Pancreas (tissue), 10 donors: ENCODE measurements around the gene LETM1. TPM values are rescaled to one million over a fixed set of nuclear protein-coding genes. Genes with fewer than 3 reads are reported as not detected.
A peak's percentile ranks its signal among the peaks of the same experiment; 100 is the strongest.

Source experiments
- ATAC-seq, 4 donors: fragments of 200-7000 bp; cut with Tn5 transposase; one replicate each; pipeline versions ENCODE4 v1.8.0 to v1.9.1; 2020; ENCODE audit warnings: mild to moderate bottlenecking in 4 of 4, moderate library complexity in 4 of 4
- DNase-seq, 6 donors: peaks; one replicate each; pipeline ENCODE4 v3.0.0-alpha.2; 2020
- FAIRE-seq: peaks from 2 replicates; lab custom pipeline; 2012; peaks lifted over from hg19 to GRCh38; lab: Jason Lieb, UNC
- H3K27ac ChIP-seq, 4 donors: fragments of 200-600 bp; sonication (generic); 1 replicate in 3 of 4; 2 replicates in 1 of 4; pipeline versions ENCODE4 v1.5.0 to v1.8.0; 2020
- H3K27me3 ChIP-seq, 4 donors: fragments of 200-600 bp; one replicate each; pipeline ENCODE4 v1.8.0; 2021
- H3K36me3 ChIP-seq, 3 donors: fragments of 200-600 bp; sonication (generic) in 1 of 3; one replicate each; pipeline versions ENCODE4 v1.5.0 to v1.8.0; 2020 to 2021
- H3K4me1 ChIP-seq, 3 donors: fragments of 200-600 bp; one replicate each; pipeline ENCODE4 v1.8.0; 2021
- H3K4me3 ChIP-seq, 4 donors: fragments of 200-600 bp; sonication (generic) in 2 of 4; one replicate each; pipeline versions ENCODE4 v1.5.0 to v1.8.0; 2020 to 2021
- H3K9me3 ChIP-seq, 4 donors: fragments of 200-600 bp; one replicate each; pipeline ENCODE4 v1.8.0; 2021
- CTCF ChIP-seq, 4 donors: fragments of 200-600 bp; sonication (generic) in 3 of 4; IDR thresholded peaks; one replicate each; pipeline versions ENCODE4 v1.5.0 to v1.8.0; 2021; ENCODE audit warnings: antibody characterized with exemption in 4 of 4
- WGBS, 2 donors: extraction: QIAGEN DNeasy Blood & Tissue Kit; methylation state at CpG; one replicate each; pipeline ENCODE4 v1.1.7; 2013; 5-methylcytosine and 5-hydroxymethylcytosine counted together
- intact Hi-C, 3 donors: fragments of 100-400 bp; cut with DNase I; formaldehyde crosslinking; loops; one replicate each; pipeline versions ENCODE4 v1.11.1 to v1.14.2; 2022
- polyA plus RNA-seq, 2 donors: library from polyadenylated mRNA; stranded (reverse); fragments of 200-250 nt; gene quantifications; one replicate each; pipeline ENCODE4 v1.2.3, GENCODE V29; 2013
- total RNA-seq, 6 donors: library from RNA; stranded (reverse); fragmentation: NEBNext Ultra II Directional in 4 of 6; extraction: Animal tissue kit (Norgen Biotek cat#: 25700) in 4 of 6; gene quantifications; one replicate each; pipeline versions ENCODE4 v1.2.1 to v1.2.4, GENCODE V29; 2021 to 2023
- donor health status: healthy with polysubstance abuse.
- donor health status: DM: no; HTN: no; CAD: no; lungs with moderate emphysema.
- donor health status: DM: no; HTN: no; CAD: no.
- donor health status: control.
- donor health status: control.
- donor health status: Bipolar disorder and iron deficiency.
- donor health status: DM: yes; HTN: yes; CAD: no.
- donor health status: DM: no; HTN: no; CAD: no.
- donor health status: DM: no; HTN: no; CAD: no.
- donor health status: DM: yes; HTN: yes; CAD: no.

Gene LETM1
- total and polyA plus RNA-seq, 8 donors = 13.0 to 28.0 (median 19.3) TPM

GRCh38 chr4:1796486-1797204 is 59.3 kb downstream of the LETM1 start:
- peak overlapping the region in 2 of 4 donors; percentile 51 to 61 for H3K4me3 ChIP-seq
- no peak for ATAC-seq
- H3K4me1 ChIP-seq = peaks cover 8 to 10% (median 8%) of the 10 kb centered on the region in 3 donors
- 67 to 68% methylated on average over 14 of the region's 14 CpGs for WGBS, 2 donors
- peak in 1 of 6 donors; percentile 48 for DNase-seq
- no peak for FAIRE-seq
- peak overlapping the region in 1 of 4 donors; percentile 6 for H3K27ac ChIP-seq
- H3K36me3 ChIP-seq = no peaks in the 10 kb centered on the region
- intact Hi-C loops = no loop called here
- TF ChIP-seq CTCF (IDR thresholded peaks at IDR 0.05) = no peak
- H3K9me3 ChIP-seq = no peaks in the 10 kb centered on the region
- H3K27me3 ChIP-seq = peaks cover 0 to 4% (median 0%) of the 10 kb centered on the region in 4 donors

- H3K27ac ChIP-seq = peak overlapping the region in 3 of 4 donors; percentile 33 to 70 (median 66)
- H3K27me3 ChIP-seq = peaks cover 0 to 4% (median 0%) of the 10 kb centered on the region in 4 donors
- intact Hi-C loops = no loop called here
- FAIRE-seq (no peak), ATAC-seq (peak; percentile 37 to 70 (median 67)), DNase-seq (peak in 4 of 6 donors; percentile 47 to 65 (median 54))
- H3K4me3 ChIP-seq = peak overlapping the region; percentile 28 to 61 (median 44)
- H3K4me1 ChIP-seq = peaks cover 8 to 10% (median 8%) of the 10 kb centered on the region in 3 donors
- H3K9me3 ChIP-seq = no peaks in the 10 kb centered on the region
- WGBS, 2 donors = 5 to 9% methylated on average over 31 to 32 of the region's 32 CpGs
- TF ChIP-seq CTCF (IDR thresholded peaks at IDR 0.05) = no peak
- H3K36me3 ChIP-seq = no peaks in the 10 kb centered on the region
Measured at GRCh38 chr4:1795299-1796195, 60.4 kb downstream of the LETM1 start.

- TF ChIP-seq CTCF (IDR thresholded peaks at IDR 0.05) = no peak
- Histone ChIP-seq H3K27me3 (peaks cover 0 to 4% (median 0%) of the 10 kb centered on the region in 4 donors), H3K4me3 (peak overlapping the region; percentile 28 to 61 (median 44)), H3K4me1 (peaks cover 8 to 10% (median 8%) of the 10 kb centered on the region in 3 donors), H3K36me3 (no peaks in the 10 kb centered on the region), H3K9me3 (no peaks in the 10 kb centered on the region), H3K27ac (peak overlapping the region in 3 of 4 donors; percentile 33 to 70 (median 66))
- no peak for ATAC-seq
- FAIRE-seq = no peak
- intact Hi-C loops = no loop called here
- no peak for DNase-seq
- 1% methylated on average over 43 to 68 of the region's 68 CpGs for WGBS, 2 donors
Measured at GRCh38 chr4:1794809-1795298, 61.1 kb downstream of the LETM1 start.

- Histone ChIP-seq H3K27ac (peak overlapping the region; percentile 33 to 70 (median 52)), H3K36me3 (no peaks in the 10 kb centered on the region), H3K9me3 (no peaks in the 10 kb centered on the region), H3K27me3 (peaks cover 0 to 4% (median 0%) of the 10 kb centered on the region in 4 donors), H3K4me3 (peak overlapping the region; percentile 28 to 61 (median 44)), H3K4me1 (peaks cover 8 to 10% (median 8%) of the 10 kb centered on the region in 3 donors)
- DNase-seq = no peak
- no peak for TF ChIP-seq CTCF (IDR thresholded peaks at IDR 0.05)
- no peak for FAIRE-seq
- intact Hi-C loops = no loop called here
- ATAC-seq = no peak
- WGBS, 2 donors = 1 to 2% methylated on average over 93 to 101 of the region's 101 CpGs
Measured at GRCh38 chr4:1793940-1794808, 61.8 kb downstream of the LETM1 start.
